SU-DHL-6 (cell line): ENCODE data around the gene GRIN2A.

Experiments
- CTCF ChIP-seq: fragments of 200-600 bp; sonication (generic); IDR thresholded peaks from one replicate; pipeline ENCODE4 v1.5.1; 2017; ENCODE audit warnings: antibody characterized with exemption, mild to moderate bottlenecking, low read length, moderate library complexity; ENCODE audit not compliant: insufficient read depth, poor library complexity, severe bottlenecking
- EZH2phosphoT487 ChIP-seq: fragments of 200-600 bp; sonication (generic), shearing (Covaris generic); conservative IDR thresholded peaks from 2 replicates; pipeline ENCODE4 v1.6.1; 2018; ENCODE audit warnings: mild to moderate bottlenecking, antibody characterized with exemption, low read length, moderate library complexity, mixed read lengths

- TF ChIP-seq CTCF (no peak), EZH2phosphoT487 (no peak)
Measured at GRCh38 chr16:10085078-10085798, 97.0 kb downstream of the GRIN2A start.
